Measurements from ENCODE around the gene GFI1.
"Not testable (repeated sequence)": the region's sequence is repeated elsewhere in the genome, so short reads cannot be mapped to it uniquely, and the experiment has no call there.

Gene GFI1

DNA sequence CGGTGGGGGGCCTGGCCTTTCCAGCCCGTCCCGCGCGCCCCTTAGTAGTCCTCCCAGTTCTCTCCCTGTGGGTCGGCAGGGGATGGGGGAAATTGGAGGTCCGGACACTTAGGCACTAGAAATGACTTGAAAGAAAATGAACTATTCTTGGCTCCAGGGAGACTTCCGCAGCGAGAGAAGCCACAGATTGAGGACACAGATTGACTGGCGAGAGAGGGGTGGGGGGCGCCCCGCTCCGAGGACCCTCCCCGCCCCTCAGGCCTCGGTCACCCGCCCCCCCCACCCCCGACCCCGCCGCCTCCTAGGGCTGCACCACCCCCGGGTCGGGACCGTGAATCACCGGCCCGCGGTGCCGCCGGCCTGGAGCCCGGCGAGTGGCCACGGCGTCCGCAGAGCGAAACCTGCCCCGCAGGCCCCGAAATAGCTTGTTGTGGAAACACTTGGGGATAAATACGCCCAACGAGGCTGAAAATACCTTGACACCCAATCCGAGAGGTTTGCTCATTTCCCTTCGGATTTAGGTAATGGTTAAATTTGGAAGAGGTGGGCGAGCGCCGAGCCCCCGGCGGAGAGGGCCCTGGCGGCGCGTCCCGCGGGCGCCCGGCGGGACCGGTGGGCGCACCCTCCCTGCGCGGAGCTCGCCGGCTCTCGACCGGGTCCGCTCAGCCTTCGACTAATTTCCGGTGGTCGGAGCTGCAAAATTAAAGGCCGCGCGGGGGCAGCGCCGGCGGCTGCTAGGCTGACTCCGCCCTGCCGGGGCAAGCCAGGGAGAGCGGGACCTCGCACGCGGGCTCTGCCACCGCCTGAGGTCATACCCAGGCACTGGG, at the start of gene GFI1:
TSS of gene GFI1 (minus strand) at position 675 of the 827 bp plus-strand sequence. CDS start 3,438 bp downstream, outside the sequence.
- DNase-seq (ENCODE audit: low spot score), result peak; percentile 67

DNA sequence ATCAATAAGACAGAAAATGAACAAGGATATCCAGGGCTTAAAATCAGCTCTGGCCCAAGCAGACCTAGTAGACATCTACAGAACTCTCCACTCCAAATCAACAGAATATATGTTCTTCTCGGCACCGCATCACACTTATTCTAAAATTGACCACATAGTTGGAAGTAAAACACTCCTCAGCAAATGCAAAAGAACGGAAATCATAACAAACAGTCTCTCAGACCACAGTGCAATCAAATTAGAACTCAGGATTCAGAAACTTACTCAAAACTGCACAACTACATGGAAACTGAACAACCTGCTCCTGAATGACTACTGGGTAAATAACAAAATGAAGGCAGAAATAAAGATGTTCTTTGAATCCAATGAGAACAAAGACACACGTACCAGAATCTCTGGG, 45.6 kb upstream of the GFI1 start:
- DNase-seq (ENCODE audit: low spot score), result not testable (repeated sequence)

DNA sequence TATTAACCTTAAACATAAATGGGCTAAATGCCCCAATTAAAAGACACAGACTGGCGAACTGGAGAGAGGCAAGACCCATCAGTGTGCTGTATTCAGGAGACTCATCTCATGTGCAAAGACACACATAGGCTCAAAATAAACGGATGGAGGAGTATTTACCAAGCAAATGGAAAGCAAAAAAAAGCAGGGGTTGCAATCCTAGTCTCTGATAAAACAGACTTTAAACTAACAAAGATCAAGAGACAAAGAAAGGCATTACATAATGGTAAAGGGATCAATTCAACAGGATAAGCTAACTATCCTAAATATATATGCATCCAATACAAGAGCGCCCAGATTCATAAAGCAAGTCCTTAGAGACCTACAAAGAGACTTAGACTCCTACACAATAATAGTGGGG, 45.2 kb upstream of the GFI1 start:
- DNase-seq (ENCODE audit: low spot score), result not testable (repeated sequence)

DNA sequence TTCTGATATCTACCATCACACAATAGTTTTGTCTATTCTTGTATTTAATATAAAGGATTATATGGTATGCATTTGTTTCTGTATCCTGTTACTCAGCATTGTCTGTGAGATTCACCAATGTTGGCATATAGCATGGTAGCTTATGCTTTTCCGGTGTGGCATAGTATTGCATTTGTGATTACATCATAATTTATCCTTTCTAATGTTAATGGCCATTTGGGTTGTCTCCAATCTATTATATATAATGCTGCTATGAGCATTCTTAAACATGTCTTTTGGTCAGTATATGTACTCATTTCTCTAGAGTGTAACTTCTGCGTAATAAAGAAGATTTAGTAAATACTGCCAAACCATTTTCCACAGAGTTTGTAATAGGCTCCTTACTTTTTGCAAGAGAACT, 40.9 kb upstream of the GFI1 start:
- DNase-seq (ENCODE audit: low spot score), result no peak

DNA sequence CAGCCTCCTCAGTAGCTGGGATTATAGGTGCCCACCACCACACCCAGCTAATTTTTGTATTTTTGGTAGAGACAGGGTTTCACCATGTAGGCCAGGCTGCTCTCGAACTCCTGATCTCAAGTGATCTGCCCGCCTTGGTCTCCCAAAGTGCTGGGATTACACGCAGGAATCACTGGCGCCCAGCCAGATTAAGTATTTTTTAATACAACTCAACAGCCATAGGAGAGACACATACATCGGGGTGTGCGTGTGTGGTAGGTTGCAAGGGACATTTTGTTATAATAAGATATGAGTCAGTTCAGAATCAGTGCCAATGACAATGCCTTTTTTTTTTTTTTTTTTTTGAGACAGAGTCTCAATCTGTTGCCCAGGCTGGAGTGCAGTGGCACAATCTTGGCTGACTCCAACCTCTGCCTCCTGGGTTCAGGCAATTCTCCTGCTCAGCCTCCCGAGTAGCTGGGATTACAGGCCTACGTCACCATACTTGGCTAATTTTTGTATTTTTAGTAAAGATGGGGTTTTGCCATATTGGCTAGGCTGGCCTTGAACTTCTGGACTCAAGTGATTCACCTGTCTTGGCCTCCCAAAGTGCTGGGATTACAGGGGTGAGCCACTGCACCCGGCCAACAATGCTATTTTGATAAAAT, 38.3 kb upstream of the GFI1 start:
- DNase-seq (ENCODE audit: low spot score), result not testable (repeated sequence)

DNA sequence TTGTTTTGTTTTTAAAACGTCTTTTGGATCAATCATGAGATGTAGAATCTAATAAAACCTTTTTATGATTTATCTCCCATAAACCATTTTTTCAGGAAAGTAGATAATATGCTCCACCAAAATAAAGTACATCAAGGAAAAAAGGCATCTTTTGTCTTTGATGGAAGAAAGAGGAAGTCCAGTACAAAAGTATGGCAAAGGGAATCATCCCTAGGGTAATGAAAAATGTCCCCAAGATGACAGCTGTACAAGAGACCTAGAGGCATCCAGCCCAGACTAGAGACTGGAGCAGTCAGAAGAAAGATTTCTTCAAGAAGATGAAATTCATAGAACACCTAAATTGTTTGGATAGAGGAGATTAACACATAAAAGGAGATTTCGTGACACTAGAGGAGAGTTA, 32.3 kb upstream of the GFI1 start:
- no peak for DNase-seq (ENCODE audit: low spot score)

DNA sequence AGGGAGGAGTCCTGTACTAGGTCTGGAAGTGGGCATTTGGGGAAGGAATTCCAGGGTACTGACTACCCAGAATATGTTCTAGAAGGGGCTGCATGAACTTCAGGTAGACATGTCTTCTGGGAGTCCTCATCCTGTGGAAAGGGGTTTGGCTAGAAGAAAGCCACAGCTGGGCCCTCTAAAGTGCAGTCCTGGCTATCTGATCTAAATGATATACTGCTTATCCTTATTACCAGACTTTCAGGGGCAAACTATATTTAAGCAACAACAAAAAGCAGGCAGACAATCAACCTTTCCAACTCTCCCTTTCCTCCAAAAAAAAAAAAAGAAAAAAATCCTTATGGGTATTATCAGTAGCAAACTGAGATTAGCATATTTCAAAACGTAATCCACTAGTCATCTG, 29.8 kb upstream of the GFI1 start:
- DNase-seq (ENCODE audit: low spot score), result no peak

DNA sequence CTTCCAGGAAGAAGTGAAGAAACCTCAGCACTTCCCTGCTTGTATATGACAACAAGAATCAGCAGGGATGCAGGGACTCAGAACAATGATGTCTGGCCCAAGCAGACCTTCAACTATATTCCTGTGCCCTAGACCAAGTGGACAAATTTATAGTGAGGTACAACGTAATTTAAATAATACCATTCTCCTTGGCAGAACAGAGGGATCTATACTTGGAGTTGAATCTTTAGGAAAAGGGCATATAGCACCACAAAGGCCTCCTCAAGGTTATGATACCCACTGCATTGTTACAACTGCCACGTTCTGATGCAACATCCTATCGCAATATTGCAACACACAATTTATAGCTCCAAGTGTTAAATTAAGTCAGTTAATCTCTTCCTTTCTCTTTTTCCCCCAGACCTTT, 29.1 kb upstream of the GFI1 start:
- no peak for DNase-seq (ENCODE audit: low spot score)

DNA sequence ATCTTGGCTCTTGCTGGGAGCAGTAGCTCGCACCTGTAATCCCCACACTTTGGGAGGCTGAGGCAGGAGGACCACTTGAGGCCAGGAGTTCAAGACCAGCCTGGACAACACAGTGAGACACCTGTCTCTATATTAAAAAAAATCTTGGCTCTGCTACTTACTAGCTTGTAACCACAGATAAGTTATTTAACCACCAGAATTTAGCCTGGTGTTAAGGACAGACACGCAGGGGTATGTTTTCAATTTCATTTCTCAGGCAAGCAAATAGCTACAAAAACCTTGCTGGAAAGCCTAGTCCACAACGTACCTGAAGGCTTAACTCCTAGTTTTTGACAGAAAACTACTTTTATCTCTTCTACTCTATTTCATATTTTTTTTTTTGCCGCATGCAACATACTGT, 24.8 kb upstream of the GFI1 start:
- DNase-seq (ENCODE audit: low spot score), result no peak

DNA sequence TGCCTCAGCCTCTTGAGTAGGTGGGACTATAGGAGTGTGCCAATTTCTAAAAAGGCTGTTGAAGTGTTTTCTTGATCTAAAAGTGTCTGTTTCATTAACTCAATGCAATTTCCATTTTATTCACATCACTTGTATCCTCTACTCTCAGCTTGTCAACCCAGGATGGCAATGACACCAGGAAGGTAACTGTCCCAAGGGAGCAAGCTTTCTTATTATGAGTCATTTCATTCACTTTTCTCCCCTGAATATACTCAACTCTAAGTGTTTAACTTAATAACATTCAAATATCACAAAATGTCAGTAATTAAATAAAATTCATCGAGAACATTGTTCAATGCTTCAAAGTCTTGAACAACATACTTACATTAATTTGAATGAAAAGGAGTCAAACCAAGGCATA, 22.9 kb upstream of the GFI1 start:
- DNase-seq (ENCODE audit: low spot score), result no peak

DNA sequence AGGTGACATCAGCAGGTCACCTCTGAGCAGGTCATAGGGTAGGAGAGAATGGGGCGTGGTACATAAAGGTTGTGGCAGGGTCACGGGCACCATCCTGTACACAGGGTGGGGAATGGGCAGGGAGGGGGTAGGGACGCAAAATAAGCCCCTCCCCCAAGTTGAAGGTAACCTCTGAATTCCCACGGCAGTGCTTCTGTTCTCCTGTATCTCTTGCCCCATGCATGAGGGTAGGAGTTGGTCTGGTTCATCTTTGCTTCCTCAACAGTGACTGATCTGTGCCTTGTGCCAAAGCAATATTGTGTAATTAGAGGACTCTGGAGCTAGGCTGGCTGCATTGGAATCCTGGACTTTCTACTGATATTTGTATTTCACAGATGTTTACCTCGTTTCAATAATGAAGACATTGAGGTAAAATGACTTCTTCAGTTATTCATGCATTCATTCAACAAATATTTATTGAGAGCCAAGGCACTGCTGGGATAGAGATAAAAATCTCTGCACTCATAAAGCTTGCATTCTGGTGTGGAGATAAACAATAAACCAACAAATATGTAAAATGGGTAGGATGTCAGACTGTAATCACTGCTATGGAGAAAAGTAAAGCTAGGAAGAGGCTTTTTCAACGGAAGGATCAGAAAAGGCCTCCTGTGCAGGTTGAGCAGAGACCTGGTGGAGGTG, 18.4 kb upstream of the GFI1 start:
- DNase-seq (ENCODE audit: low spot score), result no peak

DNA sequence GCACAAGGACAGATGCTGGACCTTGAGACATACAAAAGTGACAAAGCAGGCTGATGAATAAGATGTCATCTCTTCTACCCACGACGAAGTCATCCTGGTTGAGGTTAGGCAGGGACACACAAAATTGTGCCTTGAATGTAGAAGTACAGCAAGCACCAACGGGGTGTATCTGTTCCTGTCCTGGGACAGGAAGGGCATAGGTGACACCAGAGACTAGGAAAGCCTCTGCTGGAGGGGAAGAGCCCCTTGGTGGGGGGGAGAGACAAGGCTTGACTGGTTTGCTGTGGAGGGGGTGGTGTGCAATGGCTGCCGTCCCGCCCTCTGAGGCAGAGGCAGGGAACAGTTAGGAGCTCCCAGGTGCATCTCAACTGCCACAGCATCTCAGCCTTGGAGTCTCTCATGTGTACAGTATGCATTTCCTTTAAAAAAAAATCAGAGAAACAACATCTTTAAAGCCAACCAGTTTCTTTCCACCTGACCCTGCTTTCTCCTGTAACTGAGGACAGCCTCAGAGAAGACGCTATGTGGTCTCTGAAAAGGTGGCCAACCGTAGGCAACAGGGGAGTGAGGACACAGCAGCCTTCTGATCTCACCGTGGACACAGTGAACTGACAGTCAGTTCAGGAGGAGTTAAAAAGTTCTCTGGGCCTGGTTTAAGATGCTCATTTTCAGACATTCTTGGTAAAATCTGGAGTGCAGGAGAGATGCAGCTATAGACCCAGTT, 17.7 kb upstream of the GFI1 start:
- DNase-seq (ENCODE audit: low spot score), result no peak

DNA sequence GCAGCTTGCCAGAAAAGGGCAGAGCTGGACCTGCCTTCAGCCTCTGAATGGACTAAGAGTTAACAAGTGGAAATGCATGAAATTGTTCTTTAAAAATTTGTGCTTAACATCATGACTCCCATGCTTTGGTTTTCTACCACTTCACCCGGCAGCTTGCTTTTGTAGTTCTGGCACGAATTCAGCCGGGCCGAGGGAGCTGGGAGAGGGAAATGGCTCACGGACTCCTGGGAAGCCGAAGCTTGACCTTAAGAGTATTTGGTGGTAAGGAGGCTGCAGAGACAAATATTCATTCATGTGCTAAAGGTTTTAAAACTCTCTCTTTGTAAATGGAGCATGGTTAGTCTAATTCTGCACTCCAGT, 17.2 kb upstream of the GFI1 start:
- DNase-seq (ENCODE audit: low spot score), result no peak

DNA sequence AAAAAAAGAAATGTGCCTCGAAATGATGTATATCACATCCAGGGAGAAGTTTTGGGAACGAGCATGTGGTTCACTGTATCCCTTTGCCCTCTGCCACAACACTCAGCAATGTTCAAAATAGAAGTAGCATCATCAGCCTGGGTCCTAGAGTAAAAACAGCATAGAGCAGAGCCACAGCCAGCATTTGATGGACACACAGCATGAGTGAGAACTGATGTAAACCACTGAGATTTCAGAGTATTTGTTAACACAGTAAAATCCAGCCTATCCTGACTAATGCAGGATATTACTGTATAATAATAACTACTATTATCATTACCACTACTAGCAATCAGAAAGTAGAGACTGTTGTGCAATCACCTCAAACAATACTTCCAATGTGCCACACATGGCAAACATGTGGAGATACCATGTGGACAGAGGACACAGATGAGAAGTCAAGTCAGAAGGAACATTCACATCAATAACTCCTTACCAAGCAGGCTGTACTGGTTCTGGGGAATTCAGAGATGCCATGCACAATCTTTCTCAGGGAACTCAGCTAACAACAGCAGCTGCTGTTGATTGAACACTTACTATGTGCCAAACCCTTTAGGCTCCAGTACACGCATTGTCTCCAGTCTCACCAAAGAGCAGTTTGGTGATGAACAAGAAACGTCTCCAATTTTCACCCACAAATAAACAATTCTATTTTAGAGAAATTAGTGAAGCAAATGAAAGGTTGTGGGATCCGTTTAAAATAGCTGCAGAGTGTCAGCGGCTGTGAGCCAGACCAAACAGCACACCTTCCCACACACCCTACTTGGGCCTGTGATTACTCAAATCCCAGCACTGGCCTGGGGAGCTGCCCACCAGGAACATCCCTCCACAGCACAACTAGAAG, 16.6 kb upstream of the GFI1 start:
- no peak for DNase-seq (ENCODE audit: low spot score)

DNA sequence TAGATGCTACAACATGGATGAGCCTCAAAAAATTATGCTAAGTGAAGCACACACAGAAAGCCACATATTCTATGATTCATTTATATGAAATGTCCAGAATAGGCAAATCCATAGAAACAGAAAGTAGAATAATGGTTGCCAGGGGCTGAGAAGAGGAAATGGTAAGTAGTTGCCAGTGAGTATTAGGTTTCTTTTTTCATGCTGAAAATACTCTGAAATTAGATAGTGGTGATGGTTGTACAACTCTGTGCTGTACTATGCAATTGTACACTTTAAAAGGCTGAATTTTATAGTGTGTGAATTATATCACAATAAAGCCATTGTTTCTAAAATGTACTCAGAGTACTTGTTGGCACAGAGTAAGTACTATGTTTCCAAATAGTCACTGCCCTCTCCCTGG, 15.5 kb upstream of the GFI1 start:
- DNase-seq (ENCODE audit: low spot score), result no peak

DNA sequence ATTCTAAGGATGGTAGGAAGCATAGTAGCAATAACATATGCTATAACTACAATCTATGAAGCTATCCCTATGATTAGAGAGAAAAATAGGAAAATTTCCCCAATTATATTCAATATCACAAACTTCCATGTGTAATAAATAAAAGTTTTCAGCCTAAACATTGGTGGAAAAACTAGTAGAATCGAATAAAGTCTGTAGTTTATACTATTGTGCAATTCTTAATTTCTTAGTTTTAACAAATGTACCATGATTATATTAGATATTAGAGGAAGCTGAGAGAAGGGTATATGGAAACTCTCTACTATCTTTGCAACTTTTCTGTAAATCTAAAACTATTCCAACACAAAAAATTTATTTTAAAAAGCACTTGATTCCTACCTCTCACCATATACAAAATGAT, 13.8 kb upstream of the GFI1 start:
- DNase-seq (ENCODE audit: low spot score), result no peak

DNA sequence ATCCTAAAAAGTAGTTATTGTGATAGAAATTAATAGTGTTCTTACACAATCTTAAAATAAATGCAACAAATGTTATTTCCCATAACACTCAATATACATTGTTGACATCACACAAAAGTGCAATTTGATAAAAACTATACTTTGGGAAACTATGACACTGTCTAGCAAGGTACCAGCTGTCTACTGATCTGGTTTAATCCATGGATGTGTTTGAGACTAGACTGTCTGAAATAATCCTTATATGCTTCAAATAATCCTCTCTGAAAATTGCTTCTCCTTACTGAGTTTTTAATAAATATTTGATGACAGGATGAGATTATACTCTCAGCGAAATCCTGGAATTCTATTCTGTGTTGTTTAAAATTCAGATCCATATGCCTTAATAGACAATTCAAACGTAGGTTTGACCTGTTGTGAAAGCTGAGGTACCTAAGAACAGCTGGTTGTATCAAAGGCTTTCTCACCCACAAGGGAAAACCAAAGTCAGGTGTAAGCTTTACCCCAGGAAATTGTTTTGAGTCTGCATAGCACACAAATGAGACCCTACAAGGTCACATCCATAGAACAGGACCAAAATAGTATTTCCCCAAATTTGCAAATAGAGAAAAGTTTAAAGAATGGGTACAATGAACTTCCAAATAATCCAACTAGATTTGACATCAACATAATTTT, 8.8 kb upstream of the GFI1 start:
- DNase-seq (ENCODE audit: low spot score), result no peak

DNA sequence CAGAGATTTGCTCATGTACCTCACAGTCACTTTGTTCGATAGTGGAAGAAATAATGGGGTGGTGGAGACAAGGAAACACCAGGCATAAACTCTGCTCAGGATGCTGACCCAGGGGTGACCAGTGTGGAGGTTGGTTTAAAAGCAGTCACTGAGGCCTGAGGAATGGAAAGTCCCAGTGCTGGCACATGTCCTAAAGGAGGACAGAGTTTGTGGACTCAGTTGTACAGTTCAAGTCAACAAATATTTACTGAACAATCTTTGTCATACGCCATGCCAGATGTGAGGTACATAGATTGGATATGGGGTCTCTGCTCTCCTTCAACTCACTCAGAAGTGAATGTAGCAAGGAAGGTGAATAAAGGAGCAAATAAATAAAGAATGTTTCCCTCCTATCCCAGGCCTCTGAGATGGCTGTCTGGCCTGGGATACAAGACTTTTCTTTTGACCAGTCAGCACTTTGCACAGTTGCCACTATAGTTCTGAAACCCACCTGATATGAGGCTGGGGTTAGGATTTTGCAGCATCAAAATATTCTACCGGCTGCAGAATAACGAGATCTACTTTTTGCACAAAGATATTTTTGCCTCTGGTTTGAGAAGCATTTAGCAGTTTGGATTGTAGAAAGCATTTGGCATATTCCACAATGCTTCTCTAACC, 7.9 kb upstream of the GFI1 start:
- no peak for DNase-seq (ENCODE audit: low spot score)

DNA sequence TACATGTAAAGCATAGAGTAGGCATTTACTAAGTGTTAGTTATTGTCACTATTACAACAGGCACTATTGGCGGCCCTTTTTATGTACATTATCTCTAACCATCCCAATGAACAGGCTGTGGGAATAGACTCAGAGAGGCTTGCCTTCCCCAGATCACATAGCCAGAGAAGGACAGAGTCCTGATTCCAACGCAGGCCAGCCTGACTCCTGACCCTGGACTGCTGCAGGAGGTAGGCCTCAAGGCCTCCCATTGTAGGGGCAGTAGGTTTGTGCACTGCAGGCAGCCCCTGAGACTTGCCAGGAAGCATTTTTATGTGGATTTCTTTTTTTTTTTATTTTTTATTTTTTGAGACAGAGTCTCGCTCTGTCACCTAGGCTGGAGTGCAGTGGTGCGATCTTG, 6.4 kb upstream of the GFI1 start:
- DNase-seq (ENCODE audit: low spot score), result no peak

DNA sequence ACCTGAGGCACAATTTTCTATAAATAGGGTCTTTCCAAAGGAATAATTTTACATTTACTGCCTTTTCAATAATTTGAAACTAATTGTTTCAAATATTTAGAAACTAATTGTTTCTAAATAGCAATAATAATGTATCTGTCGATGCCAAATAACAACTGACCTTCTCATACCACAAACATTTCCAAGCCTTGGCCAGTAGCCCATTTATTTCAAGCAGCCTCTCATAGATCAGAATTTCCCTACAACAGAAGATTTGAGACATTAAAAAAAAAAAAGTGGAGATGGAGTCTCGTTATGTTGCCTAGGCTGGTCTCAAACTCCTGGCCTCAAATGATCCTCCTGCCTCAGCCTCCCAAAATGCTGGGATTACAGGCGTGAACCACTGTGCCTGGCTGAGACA, 2.1 kb upstream of the GFI1 start:
- DNase-seq (ENCODE audit: low spot score), result no peak
